K562 (cell line): ENCODE measurements around the gene TRAF3IP3. TPM values are rescaled to one million over a fixed set of nuclear protein-coding genes. Genes with fewer than 3 reads are reported as not detected.

ENCODE experiments used
- ATAC-seq: fragments of 200-7000 bp; cut with Tn5 transposase; 3 replicates; pipeline ENCODE4 v1.9.1; 2020; ENCODE audit warnings: moderate library complexity
- BruUV-seq: library from RNA; stranded (reverse); fragments of 400-500 nt; replicated peaks from 2 replicates; lab custom pipeline; 2021; lab: Mats Ljungman, UMichigan
- CTCF ChIA-PET: fragments of 300-600 bp; formaldehyde crosslinking; extraction: SDS; loops from one replicate; lab custom pipeline; 2021; ENCODE audit warnings: low intra/inter-chr PET ratio; lab: Yijun Ruan, JAX
- POLR2A ChIA-PET: fragments of 300-600, 350-650 bp; sonication (Branson Sonifier 250); formaldehyde crosslinking; extraction: SDS; loops from one replicate; lab custom pipeline; 2021; ENCODE audit warnings: antibody characterized with exemption, inconsistent platforms; lab: Yijun Ruan, JAX
- DNase-seq, 4 experiments: peaks; one replicate each; pipeline versions ENCODE4 v3.0.0 to v3.0.0-alpha.2; 2011 to 2018; ENCODE audit warnings: low spot score in 3 of 4, mixed read lengths in 3 of 4; ENCODE audit errors: extremely low read depth in 1 of 4
- FAIRE-seq: peaks from 2 replicates; lab custom pipeline; 2011; peaks lifted over from hg19 to GRCh38; lab: Jason Lieb, UNC
- H2AFZ ChIP-seq: 2 replicates; pipeline ENCODE4 v1.6.0; 2011; ENCODE audit warnings: low read depth, low read length, control low read depth, inconsistent platforms
- H3K27ac ChIP-seq: fragments of 200-600 bp; 3 replicates; pipeline ENCODE4 v1.8.0; 2011; ENCODE audit warnings: low read depth, mild to moderate bottlenecking, control low read depth, inconsistent platforms, low read length, moderate library complexity, mixed read lengths; ENCODE audit errors: extremely low read depth
- H3K27me3 ChIP-seq, 2 experiments: fragments of 300-600 bp in 1 of 2; 2 replicates in 1 of 2; 3 replicates in 1 of 2; pipeline versions ENCODE4 v1.6.0 to v1.8.0; 2011; ENCODE audit warnings: inconsistent platforms in 2 of 2, low read length in 2 of 2, mild to moderate bottlenecking in 1 of 2, mixed read lengths in 1 of 2, moderate library complexity in 1 of 2; ENCODE audit not compliant: control insufficient read depth in 2 of 2, insufficient read depth in 2 of 2
- H3K36me3 ChIP-seq: fragments of 300-600 bp; 3 replicates; pipeline ENCODE4 v1.8.0; 2011; ENCODE audit warnings: mild to moderate bottlenecking, low read length, inconsistent platforms; ENCODE audit not compliant: control insufficient read depth, insufficient read depth
- H3K4me1 ChIP-seq, 2 experiments: fragments of 200-600 bp in 1 of 2; replicated peaks in 1 of 2; 2 replicates in 1 of 2; 3 replicates in 1 of 2; pipeline versions ENCODE4 v1.5.1 to v1.8.0; 2011; ENCODE audit warnings: inconsistent platforms in 2 of 2, low read length in 2 of 2, mild to moderate bottlenecking in 1 of 2, mixed read lengths in 1 of 2, moderate library complexity in 1 of 2; ENCODE audit not compliant: control insufficient read depth in 2 of 2, insufficient read depth in 2 of 2
- H3K4me2 ChIP-seq: 2 replicates; pipeline ENCODE4 v1.6.1; 2011; ENCODE audit warnings: low read length, control low read depth, inconsistent platforms, mixed read lengths; ENCODE audit not compliant: insufficient read depth
- H3K4me3 ChIP-seq: fragments of 200-600 bp; sonication (generic), shearing (Covaris generic); 2 replicates; pipeline ENCODE4 v1.5.1; 2016; ENCODE audit warnings: control low read depth, inconsistent platforms
- H3K79me2 ChIP-seq: fragments of 200-600 bp; 3 replicates; pipeline ENCODE4 v1.8.0; 2011; ENCODE audit warnings: low read length, inconsistent platforms; ENCODE audit not compliant: control insufficient read depth, insufficient read depth
- H3K9ac ChIP-seq, 2 experiments: 2 replicates each; pipeline versions ENCODE4 v1.6.0 to v1.6.1; 2011; ENCODE audit warnings: low read depth in 2 of 2, low read length in 2 of 2, control low read depth in 1 of 2, inconsistent platforms in 1 of 2, mild to moderate bottlenecking in 1 of 2, mixed read lengths in 1 of 2; ENCODE audit not compliant: insufficient read depth in 1 of 2
- H3K9me1 ChIP-seq: one replicate; pipeline ENCODE4 v1.6.0; 2011; ENCODE audit warnings: inconsistent platforms, mild to moderate bottlenecking, low read length, moderate library complexity; ENCODE audit not compliant: control insufficient read depth, insufficient read depth
- H3K9me3 ChIP-seq: replicated peaks from 2 replicates; pipeline ENCODE4 v1.5.1; 2011; ENCODE audit warnings: low read depth, low read length, inconsistent platforms; ENCODE audit not compliant: control insufficient read depth, insufficient read depth
- H4K20me1 ChIP-seq: replicated peaks from 2 replicates; pipeline ENCODE4 v1.6.1; 2011; ENCODE audit warnings: low read length, inconsistent platforms, mixed read lengths; ENCODE audit not compliant: control insufficient read depth, insufficient read depth
- ESRRB ChIP-seq: fragments of 250-450 bp; sonication (Bioruptor Pico); IDR thresholded peaks from 2 replicates; pipeline ENCODE4 v1.5.0; 2020; ENCODE audit warnings: mild to moderate bottlenecking, moderate library complexity, borderline replicate concordance
- HSF4 ChIP-seq: fragments of 250-450 bp; sonication (Bioruptor Pico); IDR thresholded peaks from 2 replicates; pipeline ENCODE4 v2.1.2; 2022; ENCODE audit warnings: mild to moderate bottlenecking, moderate library complexity, borderline replicate concordance
- KLF16 ChIP-seq: IDR thresholded peaks from 2 replicates; pipeline ENCODE4 v1.6.1; 2016; ENCODE audit warnings: antibody characterized with exemption
- NCOA4 ChIP-seq: fragments of 450-650 bp; IDR thresholded peaks from 2 replicates; pipeline ENCODE4 v1.6.1; 2018; ENCODE audit warnings: mild to moderate bottlenecking; ENCODE audit not compliant: partially characterized antibody
- NEUROD1 ChIP-seq: fragments of 150-350 bp; IDR thresholded peaks from 2 replicates; pipeline ENCODE4 v1.6.1; 2014; ENCODE audit warnings: borderline replicate concordance, low read length, low read depth; ENCODE audit not compliant: partially characterized antibody
- NR2F6 ChIP-seq: fragments of 450-650 bp; formaldehyde crosslinking; IDR thresholded peaks from 2 replicates; pipeline ENCODE4 v1.4.0; 2020; ENCODE audit warnings: mild to moderate bottlenecking
- SP1 ChIP-seq: sonication (generic); formaldehyde crosslinking; IDR thresholded peaks from 2 replicates; pipeline ENCODE4 v1.8.1; 2022; ENCODE audit warnings: mild to moderate bottlenecking, missing genetic modification reagents
- TGIF2 ChIP-seq: sonication (generic); formaldehyde crosslinking; IDR thresholded peaks from 2 replicates; pipeline ENCODE4 v1.8.1; 2022; ENCODE audit warnings: mild to moderate bottlenecking, missing genetic modification reagents, moderate library complexity
- XRCC4 ChIP-seq: IDR thresholded peaks from one replicate; pipeline ENCODE4 v1.6.1; 2011; ENCODE audit not compliant: insufficient read depth, insufficient read length; ENCODE audit errors: extremely low read depth
- WGBS: fragments of 100-300 bp; shearing (Covaris generic); methylation state at CpG from one replicate; pipeline ENCODE4 v1.1.6; 2016; ENCODE audit warnings: low coverage, mixed read lengths; ENCODE audit not compliant: insufficient coverage; ENCODE audit errors: missing lambda C conversion rate; 5-methylcytosine and 5-hydroxymethylcytosine counted together
- in situ Hi-C: fragments of 300-500 bp; cut with MboI; formaldehyde crosslinking; loops from 4 replicates; pipeline ENCODE4 v1.15.0; 2018; ENCODE audit warnings: inconsistent platforms, mixed read lengths
- intact Hi-C: fragments of 100-400 bp; cut with micrococcal nuclease; formaldehyde crosslinking; loops from 2 replicates; pipeline ENCODE4 v1.14.2; 2022
- polyA plus RNA-seq, 8 experiments: library from polyadenylated mRNA; depleted of rRNA in 4 of 8; stranded (reverse) in 5 of 8; unstranded in 3 of 8; fragments of >200 nt; fragmentation: Nextera tagmentation in 2 of 8; fragmentation: Illumina TruSeq in 1 of 8; extraction: Ambion mirVana in 2 of 8; extraction: Trizol in 1 of 8; gene quantifications; 2 replicates each; pipeline versions ENCODE4 v1.2.1 to v1.2.3, GENCODE V29; 2011 to 2014; ENCODE audit warnings: inconsistent platforms in 1 of 8, missing spikeins in 1 of 8
- total RNA-seq, 7 experiments: library from RNA; depleted of rRNA in 6 of 7; stranded (reverse); fragments of >200 nt in 6 of 7; fragmentation: Illumina TruSeq in 2 of 7; extraction: Trizol in 2 of 7; gene quantifications; 2 replicates each; pipeline versions ENCODE4 v1.2.1 to v1.2.3, GENCODE V29; 2011 to 2021; ENCODE audit warnings: low replicate concordance in 1 of 7
- TF ChIP-seq, protein P1 (sequence below), 2 experiments: fragments of 450-650 bp; IDR thresholded peaks; 2 replicates each; pipeline ENCODE4 v1.6.1; 2016; ENCODE audit warnings: mild to moderate bottlenecking in 2 of 2, borderline replicate concordance in 1 of 2, low read depth in 1 of 2, moderate library complexity in 1 of 2

The TRAF3IP3 gene
- total and polyA plus RNA-seq, 9 of the 15 experiments (the other 6 are each of a cell fraction or from before 2014, with no cell fraction given): 0.06 to 1.1 (median 0.31) TPM

DNA sequence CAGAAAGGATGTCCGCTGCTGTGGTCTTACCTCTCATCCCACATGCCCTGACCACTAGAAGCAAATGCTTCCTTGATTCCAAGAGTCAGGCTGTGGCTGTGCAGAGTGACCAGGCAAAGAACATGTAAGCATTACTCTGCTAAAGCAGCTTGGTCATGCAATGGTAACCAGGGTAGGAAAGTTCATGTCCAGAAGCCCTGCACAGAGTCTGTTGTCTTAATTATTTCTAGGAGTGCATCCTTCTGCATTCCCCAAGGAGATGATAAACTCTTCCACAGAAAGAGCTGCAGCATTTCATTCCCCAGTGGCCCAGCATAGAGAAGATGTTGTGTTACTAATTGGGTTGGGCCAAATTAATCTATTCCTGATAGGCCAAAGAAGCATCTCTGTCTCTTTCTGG lies 61.8 kb downstream of the TRAF3IP3 start:
- H3K9me3 ChIP-seq: no peaks in the 10 kb centered on the region
- peaks cover 7 to 8% of the 10 kb centered on the region in 2 experiments; a peak in 3 of 5 replicates for H3K27me3 ChIP-seq
- H3K4me3 ChIP-seq: no peak overlapping the region
- TF ChIP-seq KLF16 (no peak), HSF4 (CRISPR knock-in tag) (no peak), NR2F6 (CRISPR knock-in tag) (no peak), XRCC4 (no peak), ESRRB (no peak), SP1 (CRISPR knock-in tag) (no peak), TGIF2 (CRISPR knock-in tag) (no peak), NEUROD1 (no peak), NCOA4 (no peak)
- TF ChIP-seq, protein P1, sequence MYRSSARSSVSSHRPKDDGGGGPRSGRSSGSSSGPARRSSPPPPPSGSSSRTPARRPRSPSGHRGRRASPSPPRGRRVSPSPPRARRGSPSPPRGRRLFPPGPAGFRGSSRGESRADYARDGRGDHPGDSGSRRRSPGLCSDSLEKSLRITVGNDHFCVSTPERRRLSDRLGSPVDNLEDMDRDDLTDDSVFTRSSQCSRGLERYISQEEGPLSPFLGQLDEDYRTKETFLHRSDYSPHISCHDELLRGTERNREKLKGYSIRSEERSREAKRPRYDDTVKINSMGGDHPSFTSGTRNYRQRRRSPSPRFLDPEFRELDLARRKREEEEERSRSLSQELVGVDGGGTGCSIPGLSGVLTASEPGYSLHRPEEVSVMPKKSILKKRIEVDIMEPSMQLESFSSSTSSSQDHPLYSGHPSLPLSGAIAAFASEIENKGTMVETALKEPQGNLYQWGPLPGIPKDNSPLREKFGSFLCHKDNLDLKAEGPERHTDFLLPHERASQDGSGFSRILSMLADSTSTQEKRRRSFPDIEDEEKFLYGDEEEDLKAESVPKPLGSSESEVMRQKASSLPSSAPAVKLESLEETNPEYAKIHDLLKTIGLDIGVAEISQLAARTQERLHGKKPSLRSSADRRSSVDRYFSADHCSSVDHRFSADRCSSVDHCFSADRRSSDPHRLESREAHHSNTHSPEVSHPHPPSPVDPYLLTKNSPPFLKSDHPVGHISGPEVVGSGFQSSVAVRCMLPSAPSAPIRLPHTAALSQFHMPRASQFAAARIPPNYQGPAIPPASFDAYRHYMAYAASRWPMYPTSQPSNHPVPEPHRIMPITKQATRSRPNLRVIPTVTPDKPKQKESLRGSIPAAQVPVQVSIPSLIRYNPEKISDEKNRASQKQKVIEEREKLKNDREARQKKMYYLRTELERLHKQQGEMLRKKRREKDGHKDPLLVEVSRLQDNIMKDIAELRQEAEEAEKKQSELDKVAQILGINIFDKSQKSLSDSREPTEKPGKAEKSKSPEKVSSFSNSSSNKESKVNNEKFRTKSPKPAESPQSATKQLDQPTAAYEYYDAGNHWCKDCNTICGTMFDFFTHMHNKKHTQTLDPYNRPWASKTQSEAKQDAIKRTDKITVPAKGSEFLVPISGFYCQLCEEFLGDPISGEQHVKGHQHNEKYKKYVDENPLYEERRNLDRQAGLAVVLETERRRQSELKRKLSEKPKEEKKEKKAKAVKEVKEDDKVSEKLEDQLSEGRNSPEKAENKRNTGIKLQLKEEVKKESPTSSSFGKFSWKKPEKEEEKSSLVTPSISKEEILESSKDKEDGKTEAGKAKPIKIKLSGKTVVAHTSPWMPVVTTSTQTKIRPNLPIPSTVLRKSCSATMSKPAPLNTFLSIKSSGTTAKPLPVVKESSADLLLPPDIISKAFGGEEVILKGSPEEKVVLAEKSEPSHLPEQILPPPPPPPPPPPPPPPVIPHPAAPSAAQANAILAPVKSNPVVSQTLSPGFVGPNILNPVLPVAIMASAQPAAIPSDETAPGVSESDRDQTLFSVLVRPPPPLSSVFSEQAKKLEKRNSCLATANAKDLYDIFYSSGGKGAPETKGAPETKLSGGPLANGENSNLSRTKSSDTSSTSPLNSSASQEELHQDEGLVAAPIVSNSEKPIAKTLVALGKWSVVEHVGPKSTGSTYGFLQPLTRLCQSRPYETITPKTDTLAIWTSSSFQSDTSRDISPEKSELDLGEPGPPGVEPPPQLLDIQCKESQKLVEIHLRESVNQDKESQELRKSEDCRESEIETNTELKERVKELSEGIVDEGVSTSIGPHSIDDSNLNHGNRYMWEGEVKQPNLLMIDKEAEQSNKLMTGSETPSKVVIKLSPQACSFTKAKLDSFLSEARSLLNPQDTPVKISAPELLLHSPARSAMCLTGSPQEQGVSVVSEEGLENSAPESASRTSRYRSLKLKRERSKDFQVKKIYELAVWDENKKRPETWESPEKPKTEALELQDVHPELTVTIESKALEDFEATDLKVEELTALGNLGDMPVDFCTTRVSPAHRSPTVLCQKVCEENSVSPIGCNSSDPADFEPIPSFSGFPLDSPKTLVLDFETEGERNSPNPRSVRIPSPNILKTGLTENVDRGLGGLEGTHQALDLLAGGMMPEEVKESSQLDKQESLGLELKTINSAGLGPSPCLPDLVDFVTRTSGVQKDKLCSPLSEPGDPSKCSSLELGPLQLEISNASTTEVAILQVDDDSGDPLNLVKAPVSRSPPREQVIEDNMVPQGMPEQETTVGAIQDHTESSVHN (IDR thresholded peaks at IDR 0.05; ENCODE audit: borderline replicate concordance in 1 of 2, low read depth in 1 of 2): no peak
- H4K20me1 ChIP-seq: no peaks in the 10 kb centered on the region
- H3K9ac ChIP-seq: no peak overlapping the region
- H3K27ac ChIP-seq: no peak overlapping the region
- BruUV-seq: no TSS peak
- FAIRE-seq (no peak), DNase-seq (no peak), ATAC-seq (no peak)
- H3K36me3 ChIP-seq: no peaks in the 10 kb centered on the region
- no peaks in the 10 kb centered on the region for H3K79me2 ChIP-seq
- WGBS: 5% methylated on average over 1 of the region's 1 CpG
- no peak overlapping the region for H2AFZ ChIP-seq
- no peaks in the 10 kb centered on the region for H3K4me1 ChIP-seq
- CTCF ChIA-PET: no interaction called here
- H3K4me2 ChIP-seq: no peak overlapping the region
- in situ Hi-C loops (no loop called here), intact Hi-C loops (no loop called here)
- POLR2A ChIA-PET: interaction anchor here (1.0 kb wide), 1 partner anchor 50 kb away, joined by 3 read pairs; no protein-coding TSS in a partner anchor
- H3K9me1 ChIP-seq: no peaks in the 10 kb centered on the region
